GM18517 (cell line): ENCODE data around the gene SVIL.
"Not testable (repeated sequence)": the region's sequence is repeated elsewhere in the genome, so short reads cannot be mapped to it uniquely, and the experiment has no call there.

Experiments used
- ATAC-seq: cut with Tn5 transposase; IDR thresholded peaks from one replicate; pipeline ENCODE4 v1.9.1; 2021; ENCODE audit warnings: mild to moderate bottlenecking, moderate library complexity; ENCODE audit not compliant: unreplicated experiment

Gene SVIL

GRCh38 chr10:29582769-29583168 is 52.0 kb downstream of the SVIL start:
- not testable (repeated sequence) for ATAC-seq

GRCh38 chr10:29579455-29579970 is 55.3 kb downstream of the SVIL start:
- no peak for ATAC-seq

GRCh38 chr10:29578457-29578856 is 56.3 kb downstream of the SVIL start:
- no peak for ATAC-seq

- no peak for ATAC-seq
Measured at GRCh38 chr10:29576681-29577080, 58.1 kb downstream of the SVIL start.

GRCh38 chr10:29575098-29575455 is 59.7 kb downstream of the SVIL start:
- ATAC-seq: no peak

- ATAC-seq: not testable (repeated sequence)
Measured at GRCh38 chr10:29574212-29575097, 60.3 kb downstream of the SVIL start.

GRCh38 chr10:29570248-29570647 is 64.5 kb downstream of the SVIL start:
- not testable (repeated sequence) for ATAC-seq

GRCh38 chr10:29569795-29570194 is 65.0 kb downstream of the SVIL start:
- no peak for ATAC-seq

- ATAC-seq: no peak
Measured at GRCh38 chr10:29567003-29567402, 67.8 kb downstream of the SVIL start.

- not testable (repeated sequence) for ATAC-seq
Measured at GRCh38 chr10:29566209-29566608, 68.6 kb downstream of the SVIL start.

- ATAC-seq: no peak
Measured at GRCh38 chr10:29563420-29564035, 71.2 kb downstream of the SVIL start.

GRCh38 chr10:29563006-29563405 is 71.8 kb downstream of the SVIL start:
- ATAC-seq: peak; percentile 78

GRCh38 chr10:29559996-29560395 is 74.8 kb downstream of the SVIL start:
- no peak for ATAC-seq

- ATAC-seq: no peak
Measured at GRCh38 chr10:29557665-29558064, 77.1 kb downstream of the SVIL start.

GRCh38 chr10:29555746-29556481 is 78.9 kb downstream of the SVIL start:
- no peak for ATAC-seq

- ATAC-seq: no peak
Measured at GRCh38 chr10:29555091-29555745, 79.6 kb downstream of the SVIL start.

- no peak for ATAC-seq
Measured at GRCh38 chr10:29554660-29555059, 80.1 kb downstream of the SVIL start.

- ATAC-seq: no peak
Measured at GRCh38 chr10:29553544-29554250, 81.1 kb downstream of the SVIL start.

- ATAC-seq: not testable (repeated sequence)
Measured at GRCh38 chr10:29553116-29553515, 81.7 kb downstream of the SVIL start.

GRCh38 chr10:29549493-29549892 is 85.3 kb downstream of the SVIL start:
- not testable (repeated sequence) for ATAC-seq
